GM12878 (cell line): Measurements from ENCODE around the gene KRT79. TPM values are rescaled to one million over a fixed set of nuclear protein-coding genes. Genes with fewer than 3 reads are reported as not detected.

Experiments used
- BCL11A ChIP-seq: IDR thresholded peaks from 2 replicates; pipeline ENCODE4 v1.6.1; 2011; ENCODE audit warnings: low read depth, low read length
- E2F8 ChIP-seq: fragments of 450-650 bp; IDR thresholded peaks from 2 replicates; pipeline ENCODE4 v1.6.1; 2018; ENCODE audit warnings: mild to moderate bottlenecking, low read depth, moderate library complexity; ENCODE audit not compliant: partially characterized antibody
- FOXK2 ChIP-seq: fragments of 450-650 bp; IDR thresholded peaks from 2 replicates; pipeline ENCODE4 v1.6.1; 2017; ENCODE audit warnings: mild to moderate bottlenecking, moderate library complexity
- IKZF1 ChIP-seq: fragments of 450-650 bp; conservative IDR thresholded peaks from 2 replicates; pipeline ENCODE4 v1.6.1; 2017; ENCODE audit warnings: antibody characterized with exemption, mild to moderate bottlenecking
- IKZF2 ChIP-seq, 2 experiments: fragments of 450-650 bp; IDR thresholded peaks; 2 replicates each; pipeline ENCODE4 v1.6.1; 2017; ENCODE audit warnings: mild to moderate bottlenecking in 2 of 2, moderate library complexity in 2 of 2
- IRF5 ChIP-seq: fragments of 450-650 bp; IDR thresholded peaks from 2 replicates; pipeline ENCODE4 v1.6.1; 2017; ENCODE audit warnings: borderline replicate concordance
- JUNB ChIP-seq: IDR thresholded peaks from 2 replicates; pipeline ENCODE4 v1.6.1; 2016; ENCODE audit warnings: antibody characterized with exemption, mild to moderate bottlenecking
- MAX ChIP-seq: IDR thresholded peaks from 2 replicates; pipeline ENCODE4 v1.6.1; 2012; ENCODE audit warnings: low read depth, low read length, improper control_type of control experiment
- NKRF ChIP-seq: fragments of 450-650 bp; conservative IDR thresholded peaks from 2 replicates; pipeline ENCODE4 v1.6.1; 2017; ENCODE audit warnings: mild to moderate bottlenecking, moderate library complexity
- NRF1 ChIP-seq: conservative IDR thresholded peaks from 2 replicates; pipeline ENCODE4 v1.6.1; 2011; ENCODE audit warnings: mild to moderate bottlenecking, low read depth, low read length, improper control_type of control experiment
- POLR2AphosphoS5 ChIP-seq: IDR thresholded peaks from 2 replicates; pipeline ENCODE4 v1.6.1; 2011; ENCODE audit warnings: mild to moderate bottlenecking, low read length, inconsistent platforms
- RCOR1 ChIP-seq: conservative IDR thresholded peaks from 2 replicates; pipeline ENCODE4 v1.6.1; 2012; ENCODE audit warnings: low read depth, low read length, improper control_type of control experiment
- SMAD1 ChIP-seq: fragments of 450-650 bp; IDR thresholded peaks from 2 replicates; pipeline ENCODE4 v1.6.1; 2018; ENCODE audit warnings: mild to moderate bottlenecking, low read depth; ENCODE audit not compliant: partially characterized antibody
- TAF1 ChIP-seq: IDR thresholded peaks from 2 replicates; pipeline ENCODE4 v1.6.1; 2011; ENCODE audit warnings: mild to moderate bottlenecking, low read depth, low read length, borderline replicate concordance
- TBL1XR1 ChIP-seq: IDR thresholded peaks from 2 replicates; pipeline ENCODE4 v1.6.1; 2012; ENCODE audit warnings: low read depth, low read length, improper control_type of control experiment
- ZNF207 ChIP-seq: fragments of 450-650 bp; IDR thresholded peaks from 2 replicates; pipeline ENCODE4 v1.6.1; 2014; ENCODE audit warnings: antibody characterized with exemption, mild to moderate bottlenecking, borderline replicate concordance
- ZNF622 ChIP-seq: fragments of 450-650 bp; IDR thresholded peaks from 2 replicates; pipeline ENCODE4 v1.6.1; 2017; ENCODE audit warnings: mild to moderate bottlenecking, inconsistent platforms
- ZZZ3 ChIP-seq: IDR thresholded peaks from 2 replicates; pipeline ENCODE4 v1.6.1; 2011; ENCODE audit warnings: low read depth; ENCODE audit not compliant: control insufficient read depth, insufficient read length
- polyA plus RNA-seq, 11 experiments: library from polyadenylated mRNA; depleted of rRNA in 4 of 11; unstranded in 6 of 11; stranded (reverse) in 5 of 11; fragments of >200 nt; fragmentation: Nextera tagmentation in 4 of 11; fragmentation: Illumina TruSeq in 1 of 11; extraction: Ambion mirVana in 4 of 11; extraction: Trizol in 1 of 11; gene quantifications; 1 replicate in 1 of 11; 2 replicates in 10 of 11; pipeline versions ENCODE4 v1.2.1 to v1.2.3, GENCODE V29; 2011 to 2016; ENCODE audit warnings: inconsistent platforms in 2 of 11, missing spikeins in 2 of 11, low read depth in 1 of 11
- total RNA-seq, 4 experiments: library from RNA; depleted of rRNA in 3 of 4; stranded (reverse); fragments of >200 nt in 3 of 4; fragmentation: Illumina TruSeq in 1 of 4; extraction: Trizol in 1 of 4; gene quantifications; 2 replicates each; pipeline versions ENCODE4 v1.2.1 to v1.2.3, GENCODE V29; 2013 to 2021
- TF ChIP-seq, protein P1 (sequence below): fragments of 450-650 bp; formaldehyde crosslinking; IDR thresholded peaks from 2 replicates; pipeline ENCODE4 v1.4.0; 2022; ENCODE audit warnings: mild to moderate bottlenecking, moderate library complexity

Gene KRT79
- total and polyA plus RNA-seq, 10 of the 15 experiments (the other 5 are each of a cell fraction or from before 2014, with no cell fraction given), result 0.03 to 0.09 (median 0.07) TPM; not detected in 7

DNA sequence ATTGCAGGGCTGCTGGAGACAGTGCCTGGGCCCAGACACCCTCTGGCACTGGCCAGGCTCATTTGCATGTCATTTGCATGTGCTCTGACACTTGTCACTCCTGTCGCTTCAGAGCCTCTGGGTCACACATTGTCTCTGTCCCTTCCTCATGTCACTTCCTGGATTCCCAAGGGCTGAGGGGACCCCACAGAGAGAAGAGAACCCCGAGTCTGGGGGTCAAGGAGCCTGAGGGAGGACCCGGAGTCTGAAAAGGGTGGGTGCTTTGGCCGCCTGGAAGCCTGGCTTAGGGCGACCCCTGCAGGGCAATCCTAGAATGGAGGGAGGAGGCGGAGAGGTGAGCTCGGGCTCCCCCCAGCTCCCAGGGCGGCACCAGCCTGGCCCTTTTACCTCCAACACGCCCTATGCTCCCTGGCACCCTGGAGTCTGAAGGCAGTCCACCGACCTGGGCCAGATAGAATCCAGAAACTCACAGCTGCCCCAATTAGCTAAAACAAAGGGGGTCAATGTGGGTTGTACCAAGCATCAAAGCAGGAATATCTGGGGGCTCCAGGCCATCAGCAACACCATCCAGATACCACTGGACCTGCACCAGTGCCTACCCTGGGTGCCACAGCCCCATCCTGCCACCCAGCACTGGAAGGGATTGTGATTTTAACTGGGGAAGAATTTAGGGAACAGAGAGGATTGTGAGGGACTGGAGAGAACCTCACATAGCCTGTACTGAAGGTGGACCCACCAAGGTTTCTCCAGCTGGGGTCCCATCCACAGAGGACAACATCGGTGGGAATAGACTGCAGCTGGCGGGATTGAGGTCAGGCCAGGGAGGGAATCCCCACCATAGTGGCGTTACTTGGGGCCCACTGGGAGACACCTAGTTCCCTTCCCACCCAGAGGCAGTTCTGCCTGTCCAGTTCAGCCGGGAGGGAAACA lies 36.5 kb upstream of the KRT79 start (continued):
- TF ChIP-seq, protein P1, sequence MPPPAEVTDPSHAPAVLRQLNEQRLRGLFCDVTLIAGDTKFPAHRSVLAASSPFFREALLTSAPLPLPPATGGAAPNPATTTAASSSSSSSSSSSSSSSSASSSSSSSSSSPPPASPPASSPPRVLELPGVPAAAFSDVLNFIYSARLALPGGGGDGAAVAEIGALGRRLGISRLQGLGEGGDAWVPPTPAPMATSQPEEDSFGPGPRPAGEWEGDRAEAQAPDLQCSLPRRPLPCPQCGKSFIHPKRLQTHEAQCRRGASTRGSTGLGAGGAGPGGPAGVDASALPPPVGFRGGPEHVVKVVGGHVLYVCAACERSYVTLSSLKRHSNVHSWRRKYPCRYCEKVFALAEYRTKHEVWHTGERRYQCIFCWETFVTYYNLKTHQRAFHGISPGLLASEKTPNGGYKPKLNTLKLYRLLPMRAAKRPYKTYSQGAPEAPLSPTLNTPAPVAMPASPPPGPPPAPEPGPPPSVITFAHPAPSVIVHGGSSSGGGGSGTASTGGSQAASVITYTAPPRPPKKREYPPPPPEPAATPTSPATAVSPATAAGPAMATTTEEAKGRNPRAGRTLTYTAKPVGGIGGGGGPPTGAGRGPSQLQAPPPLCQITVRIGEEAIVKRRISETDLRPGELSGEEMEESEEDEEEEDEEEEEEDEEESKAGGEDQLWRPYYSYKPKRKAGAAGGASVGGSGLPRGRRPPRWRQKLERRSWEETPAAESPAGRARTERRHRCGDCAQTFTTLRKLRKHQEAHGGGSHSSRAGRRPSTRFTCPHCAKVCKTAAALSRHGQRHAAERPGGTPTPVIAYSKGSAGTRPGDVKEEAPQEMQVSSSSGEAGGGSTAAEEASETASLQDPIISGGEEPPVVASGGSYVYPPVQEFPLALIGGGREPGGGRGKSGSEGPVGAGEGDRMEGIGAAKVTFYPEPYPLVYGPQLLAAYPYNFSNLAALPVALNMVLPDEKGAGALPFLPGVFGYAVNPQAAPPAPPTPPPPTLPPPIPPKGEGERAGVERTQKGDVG, result no peak
- TF ChIP-seq TAF1, result no peak
- TF ChIP-seq BCL11A, result no peak
- no peak for TF ChIP-seq TBL1XR1
- no peak for TF ChIP-seq MAX
- TF ChIP-seq IKZF2 (IDR thresholded peaks at IDR 0.05), result no peak
- no peak for TF ChIP-seq E2F8
- TF ChIP-seq ZZZ3, result no peak
- no peak for TF ChIP-seq ZNF207
- TF ChIP-seq RCOR1, result no peak
- no peak for TF ChIP-seq NRF1
- no peak for TF ChIP-seq FOXK2
- TF ChIP-seq IRF5, result no peak
- no peak for TF ChIP-seq JUNB
- 0 out of 2 replicates have a peak, but pooled peaks have one; percentile 12 for TF ChIP-seq IKZF1
- no peak for TF ChIP-seq POLR2AphosphoS5
- TF ChIP-seq NKRF, result no peak
- TF ChIP-seq SMAD1, result no peak
- no peak for TF ChIP-seq ZNF622
